Neural cell (in vitro differentiated cells): Measurements from ENCODE around the gene TNFAIP8. TPM values are rescaled to one million over a fixed set of nuclear protein-coding genes. Genes with fewer than 3 reads are reported as not detected.

Source experiments
- H2AFZ ChIP-seq: fragments of 200-600, 300-800 bp; sonication (generic), shearing (Covaris generic); 2 replicates; pipeline ENCODE4 v1.6.0; 2014; ENCODE audit warnings: low read depth, mild to moderate bottlenecking, antibody characterized with exemption, low read length, moderate library complexity
- H3F3A ChIP-seq: fragments of 200-600 bp; shearing (Covaris generic); 2 replicates; pipeline ENCODE4 v1.6.1; 2016; ENCODE audit warnings: mild to moderate bottlenecking, moderate library complexity, mixed read lengths, antibody characterized with exemption, low read length; ENCODE audit not compliant: insufficient read depth, poor library complexity, severe bottlenecking
- H3K27ac ChIP-seq: fragments of 200-600, 300-800 bp; sonication (generic), shearing (Covaris generic); 2 replicates; pipeline ENCODE4 v1.5.1; 2014; ENCODE audit warnings: mild to moderate bottlenecking, low read length, moderate library complexity
- H3K27me3 ChIP-seq: fragments of 300-800, 200-600 bp; sonication (generic), shearing (Covaris generic); 2 replicates; pipeline ENCODE4 v1.6.0; 2014; ENCODE audit warnings: mild to moderate bottlenecking, low read depth, low read length, moderate library complexity; ENCODE audit not compliant: insufficient read depth
- H3K36me3 ChIP-seq: fragments of 300-800, 200-600 bp; sonication (generic), shearing (Covaris generic); 2 replicates; pipeline ENCODE4 v1.5.1; 2014; ENCODE audit warnings: mild to moderate bottlenecking, antibody characterized with exemption, low read length, moderate library complexity; ENCODE audit not compliant: insufficient read depth
- H3K4me2 ChIP-seq: fragments of 300-800, 200-600 bp; sonication (generic), shearing (Covaris generic); 2 replicates; pipeline ENCODE4 v1.6.0; 2014; ENCODE audit warnings: mild to moderate bottlenecking, low read length
- H3K4me3 ChIP-seq: fragments of 300-800, 200-600 bp; sonication (generic), shearing (Covaris generic); 2 replicates; pipeline ENCODE4 v1.5.1; 2014; ENCODE audit warnings: mild to moderate bottlenecking, low read length, moderate library complexity
- H3K79me2 ChIP-seq: fragments of 200-600 bp; shearing (Covaris generic); replicated peaks from 2 replicates; pipeline ENCODE4 v1.6.0; 2014; ENCODE audit warnings: mild to moderate bottlenecking, low read length, moderate library complexity; ENCODE audit not compliant: insufficient read depth
- H3K9ac ChIP-seq: fragments of 300-800, 200-600 bp; sonication (generic), shearing (Covaris generic); 2 replicates; pipeline ENCODE4 v1.6.1; 2016; ENCODE audit warnings: mild to moderate bottlenecking, low read length, mixed read lengths
- H3K9me2 ChIP-seq: fragments of 200-600 bp; shearing (Covaris generic); 2 replicates; pipeline ENCODE4 v1.6.1; 2016; ENCODE audit warnings: mild to moderate bottlenecking, low read length, mixed read lengths; ENCODE audit not compliant: insufficient read depth
- H3K9me3 ChIP-seq: fragments of 200-600, 300-800 bp; sonication (generic), shearing (Covaris generic); 2 replicates; pipeline ENCODE4 v1.6.1; 2016; ENCODE audit warnings: mild to moderate bottlenecking, mixed run types, low read length, moderate library complexity, mixed read lengths
- H4K20me1 ChIP-seq: fragments of 200-600 bp; shearing (Covaris generic); 2 replicates; pipeline ENCODE4 v1.6.1; 2016; ENCODE audit warnings: mild to moderate bottlenecking, mixed run types; ENCODE audit not compliant: insufficient read depth
- CTCF ChIP-seq: fragments of 450-650 bp; IDR thresholded peaks from 2 replicates; pipeline ENCODE4 v1.5.1; 2014; ENCODE audit warnings: antibody characterized with exemption, mild to moderate bottlenecking, moderate library complexity; ENCODE audit not compliant: poor library complexity, severe bottlenecking
- EP300 ChIP-seq: fragments of 450-650 bp; conservative IDR thresholded peaks from 2 replicates; pipeline ENCODE4 v1.6.1; 2014; ENCODE audit warnings: antibody characterized with exemption, mild to moderate bottlenecking, moderate library complexity; ENCODE audit not compliant: poor library complexity, severe bottlenecking
- EZH2 ChIP-seq: fragments of 200-600, 300-800 bp; shearing (Covaris generic), sonication (generic); IDR thresholded peaks from 2 replicates; pipeline ENCODE4 v1.6.1; 2014; ENCODE audit warnings: antibody characterized with exemption, low read length, borderline replicate concordance, mild to moderate bottlenecking; ENCODE audit not compliant: insufficient read depth, poor library complexity, severe bottlenecking
- MXI1 ChIP-seq: fragments of 450-650 bp; conservative IDR thresholded peaks from 2 replicates; pipeline ENCODE4 v1.6.1; 2014; ENCODE audit warnings: antibody characterized with exemption, mild to moderate bottlenecking; ENCODE audit not compliant: poor library complexity, severe bottlenecking
- POLR2AphosphoS5 ChIP-seq: IDR thresholded peaks from 2 replicates; pipeline ENCODE4 v1.6.1; 2012
- RAD21 ChIP-seq: fragments of 450-650 bp; conservative IDR thresholded peaks from 2 replicates; pipeline ENCODE4 v1.6.1; 2014; ENCODE audit warnings: antibody characterized with exemption, mild to moderate bottlenecking, moderate library complexity
- REST ChIP-seq: IDR thresholded peaks from 2 replicates; pipeline ENCODE4 v1.6.1; 2012; ENCODE audit warnings: borderline replicate concordance
- SMC3 ChIP-seq: fragments of 450-650 bp; conservative IDR thresholded peaks from 2 replicates; pipeline ENCODE4 v1.6.1; 2014; ENCODE audit warnings: antibody characterized with exemption, mild to moderate bottlenecking, moderate library complexity; ENCODE audit not compliant: poor library complexity
- TAF1 ChIP-seq: IDR thresholded peaks from 2 replicates; pipeline ENCODE4 v1.6.1; 2012; ENCODE audit warnings: low read depth
- polyA plus RNA-seq: library from polyadenylated mRNA; depleted of rRNA; stranded (reverse); fragments of >200 nt; gene quantifications from 2 replicates; pipeline ENCODE4 v1.2.3, GENCODE V29; 2014

TNFAIP8 gene
- polyA plus RNA-seq, 1 donor from 2014 or later = 0.26 TPM

- no peak overlapping the region for H2AFZ ChIP-seq
- H4K20me1 ChIP-seq = no peaks in the 10 kb centered on the region
- H3K27me3 ChIP-seq = no peaks in the 10 kb centered on the region
- no peak overlapping the region for H3K4me3 ChIP-seq
- H3K27ac ChIP-seq = no peak overlapping the region
- H3K9me2 ChIP-seq = no peaks in the 10 kb centered on the region
- H3K4me2 ChIP-seq = no peak overlapping the region
- TF ChIP-seq EP300 (no peak), TAF1 (no peak), RAD21 (no peak), REST (no peak), EZH2 (no peak), POLR2AphosphoS5 (no peak), CTCF (no peak), SMC3 (no peak), MXI1 (no peak)
- H3K79me2 ChIP-seq = no peaks in the 10 kb centered on the region
- H3K9me3 ChIP-seq = no peaks in the 10 kb centered on the region
- H3F3A ChIP-seq = no peaks in the 10 kb centered on the region
- H3K36me3 ChIP-seq = no peaks in the 10 kb centered on the region
- H3K9ac ChIP-seq = no peak overlapping the region
Observed at GRCh38 chr5:119417891-119418605, 62.2 kb downstream of the TNFAIP8 start.

GRCh38 chr5:119418606-119419100 lies 62.8 kb downstream of the TNFAIP8 start:
- no peak for TF ChIP-seq TAF1
- TF ChIP-seq SMC3 = no peak
- no peak for TF ChIP-seq CTCF
- TF ChIP-seq EZH2 = no peak
- no peak for TF ChIP-seq EP300
- TF ChIP-seq POLR2AphosphoS5 = no peak
- no peak for TF ChIP-seq RAD21
- TF ChIP-seq MXI1 = no peak
- TF ChIP-seq REST = no peak

More at GRCh38 chr5:119418606-119419100, 62.8 kb downstream of the TNFAIP8 start:
- Histone ChIP-seq H3K79me2 (no peaks in the 10 kb centered on the region), H3K36me3 (no peaks in the 10 kb centered on the region), H3K9ac (no peak overlapping the region), H3K27ac (no peak overlapping the region), H3K4me3 (no peak overlapping the region), H3K27me3 (no peaks in the 10 kb centered on the region), H3K9me2 (no peaks in the 10 kb centered on the region), H3K9me3 (no peaks in the 10 kb centered on the region), H3K4me2 (no peak overlapping the region), H4K20me1 (no peaks in the 10 kb centered on the region), H3F3A (no peaks in the 10 kb centered on the region), H2AFZ (no peak overlapping the region)
